Hematopoietic multipotent progenitor cell treated with erythropoietin and hydrocortisone succinate and interleukin-3 and kit ligand, for 17 days (in vitro differentiated cells): ENCODE results near the gene DYRK3.
A peak's percentile ranks its signal among the peaks of the same experiment; 100 is the strongest.

Source experiments
- DNase-seq: peaks from one replicate; pipeline ENCODE4 v3.0.0-alpha.2; 2015; ENCODE audit warnings: low spot score

Gene DYRK3

DNA sequence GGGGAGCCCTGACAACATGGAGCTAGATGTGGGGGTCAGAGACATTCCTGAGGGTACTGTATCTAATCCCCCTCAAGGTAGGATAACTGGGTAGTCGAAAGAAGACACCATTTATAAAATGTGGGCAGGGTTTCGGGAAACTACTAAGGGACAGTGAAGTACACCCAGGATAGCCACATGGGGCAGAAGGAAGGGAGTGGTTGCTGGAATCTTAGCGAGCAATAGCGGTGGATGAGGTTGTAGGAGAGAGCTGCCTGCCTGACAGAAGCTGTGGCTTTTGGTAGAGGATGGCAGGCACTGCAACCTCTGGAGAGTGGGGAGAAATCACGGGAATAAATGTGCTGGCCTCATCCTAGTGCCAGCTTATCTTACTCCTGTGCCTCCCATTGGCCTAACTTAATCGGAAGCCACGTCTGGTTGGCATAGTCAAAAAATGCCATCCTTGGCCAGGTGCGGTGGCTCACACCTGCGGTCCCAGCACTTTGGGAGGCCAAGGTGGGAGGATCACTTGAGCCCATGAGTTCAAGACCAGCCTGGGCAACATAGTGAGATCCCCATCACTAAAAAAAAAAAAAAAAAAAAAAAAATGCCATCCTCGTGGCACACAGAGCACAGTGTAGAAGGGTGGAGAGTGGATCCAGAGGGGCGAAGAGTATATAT lies 26.0 kb downstream of the DYRK3 start:
- DNase-seq = no peak

DNA sequence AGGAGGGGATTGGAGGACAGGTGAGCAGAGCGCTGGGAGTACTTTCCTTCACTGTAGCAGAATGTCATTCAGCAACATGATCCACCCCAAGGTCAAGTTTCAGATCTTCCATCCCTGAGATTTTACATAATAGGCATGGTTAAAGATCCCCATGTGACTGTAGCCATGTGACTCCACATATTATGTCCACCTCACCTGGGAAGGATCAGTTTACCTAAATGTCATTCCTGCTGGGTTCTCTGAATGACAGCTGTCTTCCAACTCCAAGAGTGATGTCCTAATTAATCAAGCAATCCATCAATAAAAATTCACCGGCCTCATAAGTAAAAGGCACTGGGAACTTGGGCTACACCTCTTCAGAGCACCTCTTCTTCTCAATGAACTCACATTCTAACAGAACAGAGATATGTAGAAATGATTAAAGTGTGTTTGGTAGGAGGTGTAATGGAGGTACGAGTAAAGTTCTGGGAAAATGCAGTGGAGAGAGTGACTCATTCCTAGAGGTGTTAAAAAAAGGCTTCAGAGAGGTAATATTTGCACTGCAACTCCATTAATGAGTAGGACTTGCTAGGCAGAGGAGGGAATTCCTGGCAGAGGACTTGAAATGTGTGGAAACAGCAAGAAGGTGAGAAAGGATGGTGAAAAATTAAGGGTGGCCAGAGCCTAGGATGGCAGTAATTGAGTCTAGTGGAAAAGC lies 27.2 kb downstream of the DYRK3 start:
- DNase-seq = no peak

DNA sequence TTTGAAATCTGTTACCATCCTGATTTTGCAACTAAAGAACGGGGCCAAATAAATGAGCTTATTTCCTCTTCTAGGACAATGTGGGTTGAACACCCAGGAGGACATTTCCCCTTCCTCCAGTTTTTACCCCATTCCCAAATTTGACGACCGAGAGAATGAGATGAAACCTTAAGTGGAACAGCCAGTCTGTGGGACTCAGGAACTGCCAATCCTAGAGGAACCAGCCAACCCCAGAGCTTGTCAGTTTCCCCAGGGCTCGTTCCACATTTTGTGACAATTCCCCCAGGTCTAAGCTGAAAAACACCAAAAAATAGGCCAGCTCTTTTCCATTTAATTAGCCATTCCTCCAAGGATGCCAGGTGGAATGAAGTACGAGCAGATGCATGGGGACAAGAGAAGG lies 28.0 kb downstream of the DYRK3 start:
- DNase-seq = no peak

DNA sequence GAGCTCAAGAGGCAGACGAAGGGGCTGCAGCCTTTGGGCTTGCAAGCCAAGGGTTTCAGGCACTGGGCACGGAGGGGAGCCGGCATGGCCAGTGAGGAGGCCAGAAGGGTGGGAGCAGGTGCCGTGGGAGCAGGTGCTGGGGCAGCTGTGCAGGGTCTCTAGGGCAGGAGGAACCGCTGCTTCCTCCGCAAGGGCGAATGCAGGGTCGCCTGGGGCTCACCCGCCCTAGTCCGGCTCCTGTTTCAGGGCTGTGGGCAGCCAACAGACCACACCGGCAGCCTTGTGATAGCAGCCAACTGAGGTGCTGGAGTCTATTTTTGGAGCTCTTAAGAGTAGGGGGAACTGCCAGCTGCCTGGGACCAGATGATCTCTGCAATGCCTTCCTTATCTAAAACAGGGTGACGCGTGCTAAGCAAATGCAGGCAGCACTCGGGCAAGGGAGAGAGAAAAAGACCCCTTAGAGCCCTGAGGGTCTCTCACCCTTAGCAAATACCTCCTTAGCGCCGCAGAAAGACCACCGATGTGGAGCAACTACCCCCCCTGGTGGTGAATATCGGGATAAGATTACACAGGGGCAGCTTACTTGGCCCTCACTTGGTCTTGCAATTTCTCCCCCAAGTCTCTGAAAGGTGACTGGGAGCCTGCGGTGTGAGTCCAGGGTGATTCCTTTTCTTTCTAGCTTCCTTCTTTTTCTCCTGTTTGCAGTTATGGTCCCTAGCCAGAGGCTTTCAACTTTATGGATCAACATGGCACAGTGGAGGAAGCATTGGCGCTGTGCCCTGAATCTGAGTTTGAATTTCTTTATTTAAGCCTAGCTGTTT lies 28.7 kb downstream of the DYRK3 start:
- DNase-seq = peak; percentile 89

DNA sequence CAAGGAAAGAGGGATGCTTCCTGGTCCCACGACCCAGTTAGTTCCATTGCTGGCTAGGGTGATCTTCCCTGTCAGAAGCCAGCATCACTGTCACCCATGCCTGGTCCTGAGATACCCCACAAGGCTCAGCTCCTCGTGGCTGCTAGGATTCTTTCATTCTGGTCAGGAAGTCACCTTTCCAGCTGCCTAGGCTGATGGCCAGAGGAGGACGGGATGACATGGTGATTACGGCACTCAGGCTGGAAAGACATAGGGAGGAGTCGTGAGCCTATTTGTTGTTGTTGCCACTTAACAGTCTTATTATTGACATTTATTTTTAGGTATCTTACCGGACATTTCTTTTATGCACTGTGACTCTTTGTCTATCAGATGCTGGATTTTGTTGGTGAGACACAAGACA lies 29.4 kb downstream of the DYRK3 start:
- no peak for DNase-seq

DNA sequence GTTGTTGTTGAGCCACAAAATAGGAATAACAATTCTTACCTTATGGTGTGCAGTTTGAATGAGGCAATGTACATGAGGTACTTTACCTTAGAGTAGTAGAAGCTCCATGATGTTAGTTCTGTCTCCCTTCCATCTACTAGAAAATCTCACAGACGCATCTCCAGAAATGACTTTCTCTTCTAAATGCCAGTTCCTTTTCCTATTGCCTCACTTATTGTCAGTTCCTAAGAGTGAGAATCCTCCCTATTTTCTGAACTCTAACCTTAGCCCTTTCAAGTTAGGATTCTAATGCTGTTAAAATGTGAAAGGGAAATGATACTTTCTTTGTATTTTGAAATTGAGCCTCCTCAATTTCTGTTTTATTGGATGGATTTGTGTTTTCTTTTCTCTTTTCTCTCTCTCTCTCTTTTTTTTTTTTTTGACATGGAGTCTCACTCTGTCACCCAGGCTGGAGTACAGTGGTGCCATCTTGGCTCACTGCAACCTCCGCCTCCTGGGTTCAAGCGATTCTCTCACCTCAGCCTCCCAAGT lies 30.8 kb downstream of the DYRK3 start:
- DNase-seq = no peak

DNA sequence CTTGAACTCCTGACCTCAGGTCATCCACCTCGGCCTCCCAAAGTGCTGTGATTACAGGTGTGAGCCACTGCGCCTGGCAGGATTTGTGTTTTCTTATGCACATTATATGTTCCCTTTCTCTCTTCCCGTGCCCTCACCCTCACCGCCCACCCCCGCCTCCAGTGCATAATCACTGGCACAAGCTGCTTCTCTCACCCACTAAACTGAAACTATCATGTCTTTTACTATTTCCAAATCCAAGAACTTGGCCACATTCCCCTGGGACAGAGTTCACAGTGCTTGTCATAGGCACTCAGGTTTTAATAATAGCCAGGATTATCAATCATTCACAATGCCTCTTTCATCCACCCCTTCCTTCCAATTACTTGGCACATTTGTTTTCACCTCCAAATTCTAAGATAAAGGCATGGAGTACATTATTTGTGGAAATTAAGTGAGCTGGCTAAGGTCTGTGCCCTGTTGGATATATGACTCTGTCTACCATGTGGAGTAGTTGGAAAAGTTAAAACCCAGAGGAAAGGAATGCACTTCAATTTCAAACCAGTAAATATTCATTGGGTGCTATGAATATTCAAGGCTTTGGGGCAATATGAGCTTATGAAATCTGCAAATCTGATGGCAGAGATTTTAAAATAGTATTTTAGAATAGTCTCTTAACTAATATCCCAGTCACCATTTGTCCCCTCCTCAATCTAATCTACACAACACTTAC lies 31.8 kb downstream of the DYRK3 start:
- no peak for DNase-seq

DNA sequence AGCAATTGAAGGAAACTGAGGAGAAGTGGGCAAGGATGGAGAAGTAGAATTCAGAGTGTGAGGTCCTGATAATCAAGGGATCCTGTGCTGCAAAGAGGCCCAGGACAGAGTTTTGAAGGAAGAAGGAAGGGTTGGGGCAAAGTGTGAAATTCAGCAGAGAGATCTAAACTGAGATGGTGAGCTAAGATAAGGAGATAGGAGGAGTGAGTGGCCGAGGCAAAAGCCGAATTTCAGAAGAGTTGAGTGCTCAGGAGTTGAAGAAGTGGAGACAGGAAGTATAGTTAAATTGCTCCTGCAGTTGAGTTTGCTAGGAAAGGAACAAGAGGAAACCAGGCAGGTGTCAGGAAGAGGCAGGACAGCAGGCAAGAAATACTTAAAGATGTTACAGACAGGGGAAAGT lies 33.0 kb downstream of the DYRK3 start:
- DNase-seq = no peak

DNA sequence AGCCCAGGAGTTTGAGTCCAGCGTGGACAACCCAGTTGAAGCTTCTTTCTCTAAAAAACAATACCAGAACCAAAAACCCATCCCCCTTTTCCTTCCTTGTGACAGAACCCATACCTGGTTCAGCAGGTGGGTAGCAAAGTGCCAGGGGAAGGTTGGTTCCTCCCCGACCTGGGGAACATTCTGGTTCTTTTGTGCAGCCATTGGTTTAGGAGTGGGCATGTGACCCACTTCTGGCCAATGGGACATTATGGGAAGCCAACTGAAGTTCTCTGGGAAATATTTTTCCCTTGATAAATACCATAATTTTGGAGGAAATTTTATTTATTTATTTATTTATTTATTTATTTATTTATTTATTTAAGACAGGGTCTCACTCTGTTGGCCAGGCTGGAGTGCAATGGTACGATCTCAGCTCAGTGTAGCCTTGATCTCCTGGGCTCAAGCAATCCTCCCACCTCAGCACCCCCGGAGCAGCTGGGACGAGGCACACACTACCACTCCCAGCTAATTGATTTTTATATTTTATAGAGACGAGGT lies 33.6 kb downstream of the DYRK3 start:
- DNase-seq = no peak

DNA sequence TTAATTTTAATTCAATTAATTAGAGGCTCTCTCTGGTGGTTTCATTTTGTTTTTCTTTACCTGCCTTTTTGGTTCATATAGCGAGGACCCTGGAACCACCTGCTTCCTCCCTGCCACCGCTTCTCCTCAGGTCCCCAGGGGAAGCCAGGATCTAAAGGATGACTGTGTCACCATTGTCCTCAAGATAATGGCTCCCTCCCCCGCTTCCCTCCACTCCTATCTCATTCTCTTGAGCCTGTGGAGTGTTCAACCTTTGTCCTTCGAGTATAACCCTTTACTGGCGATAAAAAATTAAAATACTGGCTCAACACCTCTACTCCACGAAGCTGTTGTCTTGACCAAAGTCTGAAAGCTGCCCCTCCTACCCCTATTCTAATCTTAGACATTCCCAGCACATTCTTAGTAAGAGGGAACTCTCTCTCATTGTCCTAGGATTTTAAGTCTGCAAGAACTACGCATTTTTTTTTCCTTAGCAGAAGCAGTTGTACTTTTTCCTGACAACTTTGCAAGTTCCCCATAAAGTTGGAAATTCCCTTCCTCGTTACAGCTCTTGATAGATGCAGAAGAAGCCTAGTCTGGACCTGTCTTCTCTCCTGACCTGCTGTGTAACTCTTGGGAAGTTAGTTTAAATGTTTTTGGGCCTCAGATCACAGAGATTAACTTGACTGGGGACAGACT lies 36.8 kb downstream of the DYRK3 start:
- DNase-seq = no peak

DNA sequence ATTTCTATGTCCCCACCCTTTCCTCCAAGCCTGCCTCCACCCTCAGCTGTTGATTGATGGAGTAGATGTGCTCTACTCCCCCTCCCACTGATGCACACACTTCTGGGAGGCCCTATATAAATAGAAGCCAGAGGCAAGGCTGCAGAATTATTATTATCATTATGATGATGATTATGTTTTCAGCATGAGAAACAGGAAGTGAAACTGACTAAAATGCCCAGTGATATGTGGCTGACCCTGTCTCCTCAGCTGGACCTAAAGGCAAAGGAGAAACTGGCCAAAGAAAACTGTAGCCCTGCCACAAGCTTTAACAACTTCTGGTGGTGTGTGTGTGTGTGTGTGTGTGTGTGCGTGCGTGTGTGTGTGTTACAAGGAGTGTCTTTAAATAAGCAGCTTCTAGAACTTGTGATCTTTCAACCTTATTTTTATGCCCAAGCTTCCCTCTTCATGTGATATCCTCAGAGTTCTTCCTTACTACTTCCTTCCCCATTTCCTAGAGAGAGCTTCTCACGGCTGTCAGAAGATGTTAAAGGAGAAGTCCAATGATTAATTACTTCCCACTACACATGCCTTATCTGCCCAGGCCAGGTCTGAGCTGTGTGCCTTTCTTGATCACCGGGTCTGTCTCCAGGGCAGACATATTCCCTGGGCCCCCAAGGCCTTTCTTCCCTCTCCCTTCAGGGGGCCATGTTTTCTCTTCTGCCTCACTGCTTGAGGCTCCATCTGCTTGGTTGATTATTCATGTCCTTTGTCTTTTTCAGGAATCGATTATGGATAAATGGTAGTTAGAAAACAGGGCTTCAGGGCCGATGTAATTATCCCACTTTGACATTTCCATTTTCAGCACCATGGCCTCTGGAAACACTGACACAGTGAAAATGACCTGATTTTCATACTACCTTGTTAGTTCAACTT lies 37.8 kb downstream of the DYRK3 start:
- peak; percentile 29 for DNase-seq

DNA sequence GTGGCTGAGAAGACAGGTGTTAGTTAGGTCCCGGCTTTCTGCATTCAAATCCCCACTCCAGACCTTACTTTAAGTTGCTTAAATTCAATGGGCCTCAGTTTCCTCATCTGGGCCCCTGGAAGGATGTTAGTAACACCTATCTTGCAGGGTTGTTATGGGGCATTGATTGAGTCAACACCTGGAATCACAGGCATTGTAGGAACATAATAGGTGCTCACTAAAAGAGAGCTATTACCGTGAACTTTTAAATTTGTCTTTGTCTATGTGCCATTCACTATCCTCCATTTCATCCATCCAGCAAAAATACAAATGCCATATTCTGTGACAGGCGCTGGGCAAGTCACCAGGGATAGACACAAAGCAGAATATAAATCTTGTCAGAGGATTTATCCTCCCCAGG lies 38.9 kb downstream of the DYRK3 start:
- no peak for DNase-seq

DNA sequence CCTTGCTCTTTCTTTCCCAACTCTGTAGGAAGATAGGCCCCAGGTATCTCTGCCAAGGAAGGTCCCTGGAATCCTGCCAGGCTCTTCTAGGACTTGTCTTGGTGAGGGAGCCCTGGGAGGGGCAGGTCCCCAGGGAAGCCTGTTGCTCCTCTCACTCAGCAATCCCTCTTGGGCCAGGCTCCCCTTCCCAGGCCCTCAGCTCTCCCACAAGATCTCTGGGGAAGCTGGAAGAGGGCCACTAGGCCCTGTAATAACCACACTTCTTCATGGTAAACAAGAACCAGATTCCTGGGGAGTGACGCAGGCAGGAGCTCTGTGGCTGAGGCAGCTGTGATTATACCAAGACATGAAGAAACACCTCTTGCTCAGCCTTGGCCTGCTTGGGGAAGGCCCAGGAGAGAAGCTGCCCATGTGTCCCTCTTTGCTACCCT lies 39.4 kb downstream of the DYRK3 start:
- DNase-seq = no peak

DNA sequence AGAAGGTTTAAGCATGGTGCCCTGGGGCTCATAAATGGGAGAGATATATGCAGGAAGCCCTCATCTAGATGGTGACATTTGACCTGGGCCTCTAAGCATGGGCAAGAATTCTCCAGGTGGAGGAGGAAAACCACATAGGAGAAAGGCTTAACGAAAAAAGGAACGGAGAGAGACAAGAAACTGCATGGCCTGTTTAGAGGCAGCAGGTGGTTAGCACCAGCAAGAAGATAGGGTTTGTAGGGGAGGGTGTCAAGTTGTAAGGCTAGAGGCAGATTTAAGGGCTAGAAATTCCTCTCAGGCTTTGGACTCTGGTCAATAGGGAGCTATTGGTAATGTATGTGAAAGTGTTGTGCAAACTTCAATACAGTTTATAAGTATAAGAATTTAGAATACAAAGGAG lies 41.2 kb downstream of the DYRK3 start:
- DNase-seq = no peak

DNA sequence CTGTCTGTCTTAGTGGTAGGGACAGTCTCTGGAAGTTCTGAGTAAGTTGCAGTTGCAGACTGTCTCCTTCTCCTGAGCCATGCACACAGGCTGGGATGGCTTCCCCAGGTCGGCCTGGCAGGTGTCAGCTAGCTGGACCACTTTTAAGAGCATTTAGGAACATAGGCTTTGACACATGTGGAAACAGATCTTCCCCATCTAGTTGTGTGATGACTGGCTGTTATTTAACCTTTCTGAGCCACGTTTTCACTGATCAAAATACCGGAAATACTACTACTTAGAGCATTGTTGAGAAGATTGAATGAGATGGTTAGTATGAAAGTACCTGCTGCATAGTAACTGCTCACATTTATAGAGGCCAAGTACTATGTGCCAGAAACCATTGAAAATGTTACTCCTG lies 43.2 kb downstream of the DYRK3 start:
- no peak for DNase-seq

DNA sequence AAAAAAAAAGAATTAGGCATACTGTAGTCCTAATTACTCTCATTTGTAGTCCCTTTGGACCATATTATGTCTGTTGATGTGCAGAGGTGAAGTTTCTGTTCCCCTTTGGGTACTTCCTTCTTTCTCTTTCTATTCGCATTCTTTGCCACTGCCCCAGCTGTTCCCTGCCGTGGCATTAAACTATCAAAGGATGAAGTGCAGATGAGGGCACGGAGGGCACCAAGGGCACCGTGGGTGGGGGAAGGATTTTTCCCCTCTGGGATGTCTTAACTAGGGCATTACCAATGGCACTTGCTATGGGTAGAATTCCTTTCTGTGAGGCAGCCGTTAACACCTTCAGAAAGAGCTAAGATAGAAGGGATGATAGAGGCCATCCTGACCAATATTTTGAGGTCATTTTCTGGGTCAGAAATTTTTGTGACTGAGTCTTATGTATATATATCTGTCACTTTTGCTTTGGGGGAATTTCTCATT lies 44.4 kb downstream of the DYRK3 start:
- DNase-seq = no peak

DNA sequence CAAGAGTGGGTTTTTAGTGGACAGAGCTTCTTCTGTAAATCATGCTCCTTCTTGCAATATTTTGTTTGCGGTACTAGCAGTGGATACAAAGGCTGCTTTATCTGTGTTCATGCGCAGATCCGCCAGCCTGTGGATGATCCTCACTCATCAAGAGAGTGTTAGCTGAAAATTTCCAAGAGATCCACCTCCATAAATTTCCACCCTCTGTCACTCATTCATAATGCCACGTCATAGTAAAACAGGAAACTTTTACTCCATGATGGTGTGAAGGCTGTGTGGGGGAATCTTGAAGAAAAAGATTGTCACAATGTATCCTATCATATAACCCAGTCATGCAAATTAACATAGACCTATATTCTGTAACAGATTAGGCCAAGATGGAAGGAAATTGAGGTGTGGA lies 44.9 kb downstream of the DYRK3 start:
- no peak for DNase-seq

DNA sequence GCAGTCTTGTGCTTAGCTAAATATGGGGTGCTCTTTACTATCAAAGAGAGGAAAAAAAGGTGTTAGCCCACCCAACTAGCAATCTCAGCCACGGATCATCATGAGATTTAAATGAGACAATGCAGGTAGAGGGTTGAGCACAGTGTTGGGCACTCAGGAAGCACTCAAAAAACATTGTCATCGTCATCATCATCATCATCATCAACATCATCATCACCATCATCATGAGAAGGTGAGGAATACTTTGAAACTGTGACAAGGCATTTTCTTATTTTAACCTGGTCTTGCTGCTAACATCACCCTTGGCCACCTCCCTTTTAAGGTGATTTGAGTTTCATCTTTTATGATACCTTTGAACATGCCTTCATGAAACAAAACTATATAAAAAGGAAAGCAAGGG lies 46.0 kb downstream of the DYRK3 start:
- DNase-seq = no peak

DNA sequence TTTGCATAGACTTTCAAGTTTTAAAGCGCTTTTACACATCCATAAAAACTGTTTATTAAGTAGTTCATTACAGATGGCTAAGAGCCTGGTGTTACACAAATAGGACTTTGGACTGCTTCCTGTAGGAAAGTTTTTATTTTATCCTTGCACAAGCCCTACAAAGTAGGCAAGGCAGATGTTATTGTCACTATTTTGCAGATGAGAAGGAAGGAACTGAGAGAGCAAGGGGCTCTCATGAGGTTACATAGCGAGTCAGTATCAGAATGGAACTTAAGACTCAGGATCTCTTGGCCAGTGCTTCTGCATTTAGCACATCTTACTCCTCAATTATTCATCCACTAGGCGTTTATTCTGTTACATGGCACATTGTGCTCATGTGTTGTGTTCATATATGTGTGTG lies 46.8 kb downstream of the DYRK3 start:
- DNase-seq = no peak

DNA sequence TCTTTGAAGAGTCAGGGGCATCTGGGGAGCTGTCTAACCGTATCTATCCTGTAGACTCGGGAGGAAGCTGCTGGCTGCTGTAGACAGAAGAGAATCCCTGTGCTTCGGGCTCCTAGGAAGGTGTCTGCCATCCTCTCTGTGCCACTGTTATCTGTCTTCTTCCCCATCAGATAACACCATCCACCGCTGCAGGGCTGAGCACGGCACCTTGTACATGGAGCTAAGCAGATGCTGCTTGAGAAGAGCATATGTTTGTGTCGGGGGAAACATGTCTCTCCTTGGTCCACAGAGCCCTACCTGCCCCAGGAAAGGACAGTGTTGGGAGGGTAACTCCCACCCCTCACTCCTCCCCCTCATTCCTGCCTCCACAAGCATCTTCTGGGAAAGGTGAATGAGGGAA lies 48.0 kb downstream of the DYRK3 start:
- no peak for DNase-seq
